ENCODE results near the gene ZFP57.

ZFP57 gene

GRCh38 chr6:29726571-29727194 is 45.7 kb upstream of the ZFP57 start:
- H3K4me3 ChIP-seq (ENCODE audit: low read depth, low read length) = no peak overlapping the region
- no peak for DNase-seq (ENCODE audit: low read depth)
- TF ChIP-seq CTCF (IDR thresholded peaks at IDR 0.05; ENCODE audit: insufficient read depth, low read depth, low read length, missing control alignments) = no peak

- no peak for TF ChIP-seq CTCF (IDR thresholded peaks at IDR 0.05; ENCODE audit: insufficient read depth, low read depth, low read length, missing control alignments)
- no peak for DNase-seq (ENCODE audit: low read depth)
- peak overlapping the region; percentile 97 for H3K4me3 ChIP-seq (ENCODE audit: low read depth, low read length)
Measured at GRCh38 chr6:29726001-29726400, 45.0 kb upstream of the ZFP57 start.

- TF ChIP-seq CTCF (IDR thresholded peaks at IDR 0.05; ENCODE audit: insufficient read depth, low read depth, low read length, missing control alignments) = no peak
- H3K4me3 ChIP-seq (ENCODE audit: low read depth, low read length) = peak overlapping the region; percentile 97
- DNase-seq (ENCODE audit: low read depth) = no peak
Measured at GRCh38 chr6:29724937-29725869, 44.3 kb upstream of the ZFP57 start.

GRCh38 chr6:29723666-29724588 is 43.0 kb upstream of the ZFP57 start:
- TF ChIP-seq CTCF (IDR thresholded peaks at IDR 0.05; ENCODE audit: insufficient read depth, low read depth, low read length, missing control alignments) = no peak
- peak; percentile 75 for DNase-seq (ENCODE audit: low read depth)
- peak overlapping the region; percentile 97 for H3K4me3 ChIP-seq (ENCODE audit: low read depth, low read length)

GRCh38 chr6:29723262-29723665 is 42.3 kb upstream of the ZFP57 start, which contains the start of gene HLA-F:
HLA-F (plus strand) TSS chr6:29723434; CDS start chr6:29723464, 30 bp downstream.
- TF ChIP-seq CTCF (IDR thresholded peaks at IDR 0.05; ENCODE audit: insufficient read depth, low read depth, low read length, missing control alignments) = no peak
- H3K4me3 ChIP-seq (ENCODE audit: low read depth, low read length) = peak within 1 kb of the TSS; percentile 97
- DNase-seq (ENCODE audit: low read depth) = peak; percentile 95

GRCh38 chr6:29720863-29721262 is 39.9 kb upstream of the ZFP57 start:
- peak; percentile 41 for DNase-seq (ENCODE audit: low read depth)

More at GRCh38 chr6:29720863-29721262, 39.9 kb upstream of the ZFP57 start:
- no peak overlapping the region for H3K4me3 ChIP-seq (ENCODE audit: low read depth, low read length)
- peak; percentile 15 for TF ChIP-seq CTCF (IDR thresholded peaks at IDR 0.05; ENCODE audit: insufficient read depth, low read depth, low read length, missing control alignments)
